HG03571 (cell line): ENCODE measurements around the gene ENO2.
A peak's percentile ranks its signal among the peaks of the same experiment; 100 is the strongest.
"Not testable (repeated sequence)": the region's sequence is repeated elsewhere in the genome, so short reads cannot be mapped to it uniquely, and the experiment has no call there.

Experiments
- ATAC-seq: cut with Tn5 transposase; IDR thresholded peaks from one replicate; pipeline ENCODE4 v1.9.1; 2021; ENCODE audit not compliant: unreplicated experiment

ENO2 gene

DNA sequence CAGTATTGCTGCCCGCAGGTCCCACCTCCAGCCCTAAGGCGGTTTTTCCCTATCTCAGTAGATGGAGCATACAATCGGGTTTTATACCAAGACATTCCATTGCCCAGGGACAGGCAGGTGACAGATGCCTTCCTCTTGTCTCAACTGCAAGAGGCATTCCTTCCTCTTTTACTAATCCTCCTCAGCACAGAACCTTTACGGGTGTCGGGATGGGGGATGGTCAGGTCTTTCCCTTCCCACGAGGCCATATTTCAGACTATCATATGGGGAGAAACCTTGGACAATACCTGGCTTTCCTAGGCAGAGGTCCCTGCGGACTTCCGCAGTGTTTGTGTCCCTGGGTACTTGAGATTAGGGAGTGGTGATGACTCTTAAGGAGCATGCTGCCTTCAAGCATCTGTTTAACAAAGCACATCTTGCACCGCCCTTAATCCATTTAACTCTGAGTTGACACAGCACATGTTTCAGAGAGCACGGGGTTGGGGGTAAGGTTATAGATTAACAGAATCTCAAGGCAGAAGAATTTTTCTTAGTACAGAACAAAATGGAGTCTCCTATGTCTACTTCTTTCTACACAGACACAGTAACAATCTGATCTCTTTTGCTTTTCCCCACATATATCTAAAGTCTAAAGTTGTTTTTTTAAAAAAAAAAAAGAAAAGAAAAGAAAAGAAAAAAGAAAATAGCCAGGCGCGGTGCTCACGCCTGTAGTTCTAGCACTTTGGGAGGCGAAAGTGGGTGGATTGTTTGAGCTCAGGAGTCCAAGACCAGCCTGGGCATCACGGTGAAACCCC, 28.0 kb upstream of the ENO2 start:
- ATAC-seq = not testable (repeated sequence)

DNA sequence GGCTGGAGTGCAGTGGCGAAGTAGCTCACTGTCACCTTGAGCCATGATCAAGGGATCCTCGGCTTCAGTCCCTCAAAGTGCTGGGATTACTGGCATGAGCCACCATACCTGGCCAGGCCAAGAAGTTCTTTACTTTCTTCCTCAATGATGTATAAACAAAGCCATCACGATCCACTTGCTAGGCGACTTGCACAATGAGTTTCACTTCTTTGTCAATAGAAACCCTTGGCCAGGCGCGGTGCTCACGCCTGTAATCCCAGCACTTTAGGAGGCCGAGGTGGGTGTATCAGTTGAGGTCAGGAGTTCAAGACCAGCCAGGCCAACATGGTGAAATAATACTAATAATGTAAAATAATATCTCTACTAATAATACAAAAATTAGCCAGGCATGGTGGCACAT, 26.9 kb upstream of the ENO2 start:
- no peak for ATAC-seq

DNA sequence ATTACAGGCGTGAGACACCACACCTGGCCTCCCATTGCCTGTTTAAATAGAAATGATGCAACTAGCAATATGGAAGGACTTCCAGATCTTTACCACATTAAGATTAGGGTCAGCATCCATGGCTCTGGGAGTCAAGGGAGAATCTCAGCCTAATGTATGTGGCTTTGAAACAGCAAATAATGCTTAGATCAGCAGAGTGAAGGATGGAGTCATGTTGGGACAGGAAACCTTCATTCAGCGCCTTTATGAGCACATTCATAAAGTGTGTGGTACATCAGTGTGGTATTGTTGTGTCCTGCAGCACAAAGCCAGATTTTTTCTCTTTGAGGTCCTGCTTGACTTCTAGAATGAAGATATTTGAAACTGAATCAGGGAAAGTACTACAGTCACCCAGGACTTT, 26.0 kb upstream of the ENO2 start:
- no peak for ATAC-seq

DNA sequence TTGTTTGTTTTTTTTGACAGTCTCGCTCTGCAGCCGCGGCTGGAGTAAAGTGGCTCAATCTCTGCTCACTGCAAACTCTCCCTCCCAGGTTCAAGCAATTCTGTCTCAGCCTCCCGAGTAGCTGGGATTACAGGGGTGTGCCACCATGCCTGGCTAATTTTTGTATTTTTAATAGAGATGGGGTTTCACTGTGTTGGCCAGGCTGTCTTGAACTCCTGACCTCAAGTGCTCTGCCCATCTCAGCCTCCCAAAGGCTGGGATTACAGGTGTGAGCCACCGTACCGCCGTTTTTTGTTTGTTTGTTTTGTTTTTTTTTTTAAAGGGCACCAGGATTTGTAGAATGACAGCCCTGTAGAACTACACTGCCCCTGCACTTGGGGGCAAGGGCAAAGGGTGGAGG, 25.6 kb upstream of the ENO2 start:
- ATAC-seq = not testable (repeated sequence)

DNA sequence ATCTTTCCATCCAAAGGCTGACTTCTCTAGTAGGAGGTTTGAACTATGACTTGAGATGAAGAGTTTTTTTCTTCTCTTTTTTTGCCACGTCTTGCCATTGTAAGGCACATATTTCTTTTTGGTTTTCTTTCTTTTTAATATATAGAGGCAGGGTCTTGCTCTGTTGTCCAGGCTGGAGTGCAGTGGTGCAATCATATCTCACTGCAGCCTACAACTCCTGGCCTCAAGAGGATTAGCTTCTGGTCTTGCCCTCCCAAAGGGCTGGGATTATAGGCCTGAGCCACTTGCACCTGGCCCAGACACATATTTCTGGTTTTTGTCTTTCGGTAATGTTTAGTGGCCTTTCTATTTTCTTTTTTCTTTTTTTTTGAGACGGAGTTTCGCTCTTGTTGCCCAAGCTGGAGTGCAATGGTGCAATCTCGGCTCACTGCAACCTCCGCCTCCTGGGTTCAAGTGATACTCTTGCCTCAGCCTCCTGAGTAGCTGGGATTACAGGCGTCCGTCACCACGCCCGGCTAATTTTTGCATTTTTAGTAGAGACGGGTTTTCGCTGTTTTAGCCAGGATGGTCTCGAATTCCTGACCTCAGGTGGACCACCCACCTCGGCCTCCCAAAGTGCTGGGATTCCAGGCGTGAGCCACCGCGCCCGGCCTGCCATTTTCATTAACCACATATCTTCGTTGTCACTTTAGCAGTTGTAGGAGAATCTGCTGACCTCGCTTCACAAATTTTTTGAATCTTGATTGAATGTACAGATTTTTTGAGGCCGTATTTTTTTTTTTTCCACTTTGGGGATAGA, 24.4 kb upstream of the ENO2 start:
- ATAC-seq = not testable (repeated sequence)

DNA sequence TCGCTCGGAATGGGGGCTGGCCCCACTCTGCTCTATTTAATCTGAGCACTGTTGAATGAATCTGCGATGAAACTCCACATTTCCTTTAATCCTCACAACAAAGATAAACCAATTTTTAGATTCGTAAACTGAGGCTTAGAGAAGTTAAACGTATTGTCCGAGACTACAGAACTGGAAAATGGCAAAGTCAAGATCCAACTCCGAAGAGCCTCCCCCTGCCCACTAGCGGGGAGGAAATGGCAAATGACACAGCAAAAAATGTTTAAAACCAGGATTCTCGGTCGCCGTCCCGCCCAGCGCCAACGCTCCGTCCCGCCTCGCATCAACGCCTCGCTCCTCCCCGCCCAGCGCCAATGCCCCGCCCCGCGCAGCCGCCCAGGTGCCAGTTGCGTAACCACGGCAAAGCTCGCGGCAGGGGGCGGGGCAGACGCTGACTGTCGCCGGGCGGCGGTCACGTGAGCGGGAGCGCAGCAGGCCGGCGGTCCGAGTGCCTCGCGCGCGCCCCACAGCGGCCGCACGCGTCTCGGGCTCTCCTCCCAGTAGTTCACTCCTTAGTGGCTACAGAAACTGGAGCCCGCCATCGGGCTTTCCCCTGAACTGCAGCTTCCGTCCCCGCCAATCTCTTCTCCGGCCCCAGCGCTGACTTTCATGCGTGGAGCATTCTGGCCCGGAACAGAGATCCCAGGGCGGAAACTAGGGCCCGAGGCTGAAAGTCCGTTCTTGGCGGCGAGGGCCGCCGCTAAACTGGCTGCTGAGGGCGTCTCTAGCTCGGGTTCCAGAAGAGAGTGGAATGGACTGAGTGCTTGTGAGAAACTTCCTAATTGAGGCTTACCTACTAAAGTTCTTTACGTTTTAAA, 23.4 kb upstream of the ENO2 start:
- ATAC-seq = peak; percentile 95

DNA sequence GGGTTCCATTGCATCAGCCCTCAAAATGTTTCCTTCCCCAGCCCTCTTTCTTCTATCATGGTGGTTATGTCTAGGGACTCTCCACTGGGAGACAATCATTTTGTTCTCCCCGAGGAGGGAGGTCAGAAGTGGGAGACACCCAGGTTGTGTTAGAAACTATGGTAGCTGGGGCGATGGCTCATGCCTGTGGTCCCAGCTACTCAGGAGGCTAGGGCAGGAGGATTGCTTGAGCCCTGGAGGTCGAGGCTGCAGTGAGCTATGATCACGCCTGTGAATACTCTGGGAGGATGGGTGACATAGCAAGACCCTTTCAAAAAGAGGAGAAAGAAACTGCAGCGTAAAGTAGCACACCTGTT, 22.8 kb upstream of the ENO2 start:
- ATAC-seq = no peak

DNA sequence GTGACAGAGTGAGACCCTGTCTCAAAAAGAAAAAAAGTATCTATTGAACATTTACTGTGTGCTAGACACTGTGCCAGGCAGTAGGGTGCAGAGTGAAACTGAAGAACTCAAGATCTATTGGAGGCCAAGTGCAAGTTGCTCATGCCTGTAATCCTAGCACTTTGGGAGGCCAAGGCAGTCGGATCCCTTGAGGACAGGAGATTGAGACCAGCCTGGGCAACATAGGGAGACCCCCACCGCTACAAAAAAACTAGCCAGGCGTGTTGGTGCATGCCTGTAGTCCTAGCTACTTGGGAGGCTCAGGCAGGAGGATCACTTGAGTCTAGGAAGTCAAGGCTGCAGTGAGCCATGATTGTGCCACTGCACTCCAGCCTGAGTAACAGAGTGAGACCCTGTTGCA, 21.7 kb upstream of the ENO2 start:
- not testable (repeated sequence) for ATAC-seq

DNA sequence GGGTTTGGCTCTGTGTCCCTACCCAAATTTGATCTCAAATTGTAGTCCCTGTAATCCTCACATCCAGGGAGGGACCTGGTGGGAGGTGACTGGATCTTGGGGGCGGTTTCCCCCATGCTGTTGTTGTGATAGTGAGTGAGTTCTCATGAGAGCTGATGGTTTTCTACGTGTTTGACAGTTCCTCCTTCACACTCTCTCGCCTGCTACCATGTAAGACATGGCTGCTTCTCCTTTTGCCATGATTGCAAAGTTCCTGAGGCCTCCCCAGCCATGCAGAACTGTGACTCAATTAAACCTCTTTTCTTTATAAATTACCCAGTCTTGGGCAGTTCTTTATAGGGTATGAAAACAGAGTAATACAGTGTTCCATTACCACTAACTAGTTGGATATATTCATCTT, 20.1 kb upstream of the ENO2 start:
- no peak for ATAC-seq

DNA sequence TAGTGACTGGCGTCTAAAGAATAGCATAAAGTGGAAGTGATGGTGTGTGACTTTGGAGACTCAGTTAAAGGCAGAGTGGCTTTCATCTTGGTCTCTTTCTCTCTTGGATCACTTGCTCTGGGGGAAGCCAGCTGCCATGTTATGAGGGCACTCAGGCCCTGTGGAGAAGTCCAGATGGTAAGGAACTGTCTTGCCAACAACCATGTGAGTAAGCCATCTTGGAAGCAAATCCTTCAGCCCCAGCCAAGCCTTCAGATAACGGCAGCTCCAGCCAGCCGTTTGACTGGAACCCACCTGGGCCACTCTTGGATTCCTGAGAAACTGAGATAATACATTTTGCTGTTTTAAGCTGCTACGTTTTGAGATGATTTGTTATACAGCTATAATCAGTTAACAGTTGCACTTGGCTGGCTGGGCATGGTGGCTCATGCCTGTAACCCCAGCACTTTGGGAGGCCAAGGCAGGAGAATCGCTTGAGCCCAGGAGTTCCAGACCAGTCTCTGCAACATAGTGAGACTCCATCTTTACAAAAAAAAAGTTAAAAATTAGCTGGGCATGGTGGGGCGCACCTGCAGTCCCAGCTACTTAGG, 17.4 kb upstream of the ENO2 start:
- no peak for ATAC-seq

DNA sequence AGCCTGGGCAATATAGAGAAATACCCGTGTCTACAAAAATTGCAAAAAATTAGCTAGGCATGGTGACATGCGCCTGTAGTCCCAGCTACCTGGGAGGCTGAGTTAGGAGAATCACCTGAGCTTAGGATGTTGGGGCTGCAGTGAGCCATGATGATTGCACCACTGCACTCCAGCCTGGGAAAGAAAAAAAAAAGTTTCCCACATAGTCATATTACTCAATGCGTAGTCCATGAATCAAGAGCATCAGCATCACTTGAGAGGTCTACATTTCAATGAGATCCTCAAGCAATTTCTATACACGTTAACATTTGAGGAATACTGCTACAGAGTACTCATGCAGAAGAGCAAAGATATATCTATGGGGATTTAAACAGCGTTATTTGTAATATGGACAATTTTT, 15.0 kb upstream of the ENO2 start:
- ATAC-seq = no peak

DNA sequence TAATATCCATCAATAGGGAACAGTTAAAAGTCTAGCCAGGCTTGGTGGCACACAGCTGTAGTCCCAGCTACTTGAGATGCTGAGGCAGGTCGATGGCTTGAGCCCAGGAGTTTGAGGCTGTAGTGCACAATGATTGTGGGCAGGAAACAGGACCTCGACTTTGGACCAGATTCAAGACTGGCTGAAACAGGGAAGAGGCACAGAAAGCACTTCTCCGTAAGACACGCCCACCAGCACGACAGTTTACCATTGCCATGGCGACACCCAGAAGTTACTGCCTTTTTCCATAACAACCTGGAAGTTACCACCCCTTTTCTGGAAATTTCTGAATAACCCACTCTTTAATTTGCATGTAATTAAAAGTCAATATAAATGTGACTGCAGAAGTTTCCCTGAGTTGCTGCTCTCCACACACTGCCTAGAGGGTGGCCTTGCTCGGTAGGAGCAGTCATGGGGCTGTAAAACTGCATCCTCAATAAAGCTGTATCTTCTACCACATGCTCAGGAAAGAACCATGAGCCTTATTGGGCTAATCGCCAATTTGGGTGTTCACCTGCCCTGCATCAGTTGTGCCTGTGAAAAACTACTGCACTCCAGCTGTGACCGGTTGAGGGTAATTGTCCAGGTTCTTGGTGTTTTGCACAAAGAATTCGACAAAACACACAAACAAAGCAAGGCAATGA, 14.4 kb upstream of the ENO2 start:
- no peak for ATAC-seq

DNA sequence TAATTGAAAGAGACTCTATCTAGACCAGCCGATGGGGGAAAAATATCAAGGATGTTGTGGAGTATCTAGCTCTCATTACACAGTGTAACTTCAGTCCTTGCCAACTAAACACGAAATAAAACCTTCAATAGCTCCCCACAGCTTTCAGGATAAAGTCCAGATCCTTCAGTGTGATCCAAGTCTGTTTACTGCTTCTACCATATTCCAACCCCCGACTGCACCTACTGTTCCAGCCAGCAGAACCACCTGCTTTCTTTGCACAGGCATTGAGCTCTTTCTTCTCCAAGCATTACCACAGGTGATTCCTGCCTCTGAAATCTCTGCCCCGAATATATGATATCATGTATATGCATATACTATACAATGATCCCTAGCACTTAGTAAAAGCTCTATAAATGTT, 11.9 kb upstream of the ENO2 start:
- no peak for ATAC-seq

DNA sequence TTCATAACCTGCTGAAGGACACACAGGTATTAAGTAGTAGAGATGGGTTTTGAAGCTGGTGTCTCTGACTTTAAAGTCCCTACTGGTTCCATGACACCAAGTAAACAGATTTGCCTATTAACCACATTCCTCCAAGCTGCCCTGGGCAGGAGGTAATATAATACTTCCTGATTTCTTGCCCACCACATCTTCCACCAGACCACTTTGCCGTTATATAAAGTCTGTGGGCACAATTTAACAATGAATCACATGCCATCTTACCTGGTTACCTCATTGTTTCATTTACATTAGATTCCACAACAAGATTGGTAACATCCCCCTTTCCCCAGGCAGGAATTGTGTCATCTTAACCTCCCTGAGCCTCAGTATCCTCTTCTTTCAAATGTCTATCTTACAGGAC, 10.7 kb upstream of the ENO2 start:
- no peak for ATAC-seq

DNA sequence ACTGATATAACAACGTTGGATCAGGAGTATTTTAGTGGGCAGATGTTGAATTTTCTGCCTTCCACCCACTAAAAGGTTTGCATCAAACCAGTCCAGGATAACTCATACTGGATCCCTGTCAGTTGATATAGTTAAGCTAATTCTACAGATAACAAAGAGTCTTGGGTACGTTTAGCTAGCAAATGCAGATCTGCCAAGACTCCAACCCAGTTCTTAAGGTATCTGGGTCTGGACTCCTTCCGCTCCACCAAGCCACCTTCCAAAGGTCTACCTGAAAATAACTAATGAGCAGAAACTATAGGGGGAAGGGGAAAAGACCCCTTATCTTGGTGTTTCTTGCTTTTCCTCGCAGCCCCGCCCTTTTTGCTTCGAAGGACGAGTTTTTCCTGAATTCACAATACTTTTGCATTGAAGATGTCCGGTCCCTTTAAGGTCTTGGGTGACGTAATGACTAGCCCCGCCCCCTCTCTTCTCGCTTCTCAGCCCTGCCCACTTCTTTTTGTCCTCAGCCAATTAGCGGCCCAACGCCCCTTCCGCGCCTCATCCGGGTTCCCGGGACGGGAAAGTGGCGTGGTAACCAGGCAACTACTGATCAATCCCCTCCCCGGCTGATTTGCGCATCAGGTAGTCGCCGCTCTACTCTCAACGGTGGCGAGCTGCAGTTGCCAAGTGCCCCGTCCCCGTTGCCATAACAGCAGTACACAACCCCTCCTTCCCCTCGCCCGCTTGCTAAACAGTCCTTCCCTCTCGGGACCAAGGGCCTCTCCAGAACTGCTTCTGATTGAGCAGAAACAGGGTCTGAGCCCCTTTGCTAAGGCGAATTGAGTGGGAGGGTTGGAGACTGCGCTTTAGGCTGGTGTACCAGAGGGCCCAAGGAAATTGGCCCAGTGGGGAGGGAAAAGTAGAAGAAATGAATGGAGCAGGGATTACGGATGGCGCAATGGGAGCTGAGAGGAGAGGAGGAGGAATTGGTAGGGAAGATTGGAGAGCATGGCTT, 9.8 kb upstream of the ENO2 start, which contains the start of gene LRRC23:
TSS of gene LRRC23 (plus strand) at position 543 of the 997 bp plus-strand sequence. CDS start 812 bp downstream, outside the sequence.
- peak; percentile 93 for ATAC-seq

DNA sequence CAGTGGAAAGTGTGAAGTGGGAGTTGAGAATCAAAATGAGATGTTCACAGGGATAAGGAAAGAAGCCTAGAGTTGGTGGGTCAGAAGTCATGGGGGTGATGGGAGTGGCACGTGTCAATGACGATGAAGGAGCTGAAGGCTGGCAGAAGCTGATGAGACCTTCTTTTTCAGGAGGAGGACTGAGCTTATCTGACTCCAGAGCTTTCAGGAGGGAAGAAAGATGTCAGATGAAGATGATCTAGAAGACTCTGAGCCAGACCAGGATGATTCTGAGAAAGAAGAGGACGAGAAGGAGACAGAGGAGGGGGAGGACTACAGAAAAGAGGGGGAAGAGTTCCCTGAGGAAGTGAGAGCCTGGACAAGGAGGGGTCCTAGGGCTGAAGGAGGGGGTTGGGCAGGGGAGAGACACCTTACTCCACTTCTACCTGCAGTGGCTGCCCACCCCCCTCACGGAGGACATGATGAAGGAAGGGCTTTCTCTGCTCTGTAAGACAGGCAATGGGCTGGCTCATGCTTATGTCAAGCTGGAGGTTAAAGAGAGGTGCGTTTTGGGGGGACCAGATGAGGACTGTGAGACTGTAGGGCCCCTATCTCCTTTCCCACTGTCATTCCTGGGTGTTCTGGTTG, 8.9 kb upstream of the ENO2 start:
- no peak for ATAC-seq

DNA sequence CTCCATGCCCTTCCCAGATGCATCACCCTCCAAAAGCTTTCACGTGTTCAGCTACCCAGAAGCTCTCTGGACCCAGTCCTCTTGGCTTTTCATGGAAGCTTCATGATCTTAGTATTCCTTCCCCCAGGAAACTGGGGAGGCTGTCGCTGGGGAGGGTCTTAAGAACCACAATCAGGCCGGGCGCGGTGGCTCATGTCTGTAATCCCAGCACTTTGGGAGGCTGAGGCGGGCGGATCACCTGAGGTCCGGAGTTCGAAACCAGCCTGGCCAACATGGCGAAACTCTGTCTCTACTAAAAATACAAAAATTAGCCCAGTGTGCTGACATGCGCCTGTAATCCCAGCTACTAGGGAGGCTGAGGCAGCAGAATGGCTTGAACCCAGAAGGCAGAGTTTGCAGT, 6.2 kb upstream of the ENO2 start:
- not testable (repeated sequence) for ATAC-seq

DNA sequence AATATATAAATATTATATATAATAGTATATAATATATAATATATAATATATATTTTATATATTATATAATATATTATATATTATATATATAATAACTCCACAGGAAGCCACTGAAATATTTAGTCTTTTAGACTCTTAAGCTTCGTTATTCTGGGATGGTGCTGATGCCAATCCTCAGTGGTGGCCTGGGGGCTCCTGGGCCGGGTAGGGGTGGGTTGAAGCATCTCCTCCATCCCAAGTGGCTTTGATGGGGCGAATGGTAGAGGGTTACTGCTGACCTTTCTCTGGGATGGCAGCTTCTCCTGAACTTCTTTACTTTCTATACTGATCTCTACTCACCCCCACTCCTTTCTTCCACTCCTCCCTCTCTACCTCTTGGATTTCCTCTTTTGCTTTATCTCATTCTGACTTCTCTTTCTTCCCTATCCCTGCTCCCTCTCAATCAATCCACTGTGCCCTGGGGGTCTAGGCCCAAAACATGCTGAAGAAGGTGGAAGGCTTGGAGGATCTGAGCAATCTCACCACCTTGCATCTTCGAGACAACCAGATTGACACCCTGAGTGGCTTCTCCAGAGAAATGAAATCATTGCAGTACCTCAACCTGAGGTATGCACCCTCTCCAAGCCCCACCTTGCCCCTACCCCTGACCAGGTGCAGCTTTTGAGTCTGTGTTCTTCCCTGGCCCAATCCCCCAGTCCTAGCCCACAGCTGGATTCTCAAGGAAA, 4.8 kb upstream of the ENO2 start:
- ATAC-seq = no peak
